Measurements from ENCODE around the gene NCBP3.

DNA sequence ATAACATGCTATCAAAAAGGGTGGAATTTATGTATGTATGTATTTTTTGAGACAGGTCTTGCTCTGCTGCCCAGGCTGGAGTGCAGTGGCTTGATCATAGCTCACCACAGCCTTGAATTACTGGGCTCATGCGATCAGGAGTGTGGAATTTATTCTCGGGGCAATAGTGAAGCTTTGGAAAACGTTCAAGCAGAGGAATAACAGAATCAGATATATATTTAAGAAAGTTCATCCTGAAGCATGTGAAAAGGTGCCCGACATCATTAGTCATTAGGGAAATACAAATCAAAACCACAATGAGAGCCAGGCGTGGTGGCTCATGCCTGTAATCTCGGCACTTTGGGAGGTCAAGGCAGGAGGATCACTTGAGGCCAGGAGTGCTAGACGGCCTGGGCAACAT, 37.3 kb downstream of the NCBP3 start:
- TF ChIP-seq, protein P1, sequence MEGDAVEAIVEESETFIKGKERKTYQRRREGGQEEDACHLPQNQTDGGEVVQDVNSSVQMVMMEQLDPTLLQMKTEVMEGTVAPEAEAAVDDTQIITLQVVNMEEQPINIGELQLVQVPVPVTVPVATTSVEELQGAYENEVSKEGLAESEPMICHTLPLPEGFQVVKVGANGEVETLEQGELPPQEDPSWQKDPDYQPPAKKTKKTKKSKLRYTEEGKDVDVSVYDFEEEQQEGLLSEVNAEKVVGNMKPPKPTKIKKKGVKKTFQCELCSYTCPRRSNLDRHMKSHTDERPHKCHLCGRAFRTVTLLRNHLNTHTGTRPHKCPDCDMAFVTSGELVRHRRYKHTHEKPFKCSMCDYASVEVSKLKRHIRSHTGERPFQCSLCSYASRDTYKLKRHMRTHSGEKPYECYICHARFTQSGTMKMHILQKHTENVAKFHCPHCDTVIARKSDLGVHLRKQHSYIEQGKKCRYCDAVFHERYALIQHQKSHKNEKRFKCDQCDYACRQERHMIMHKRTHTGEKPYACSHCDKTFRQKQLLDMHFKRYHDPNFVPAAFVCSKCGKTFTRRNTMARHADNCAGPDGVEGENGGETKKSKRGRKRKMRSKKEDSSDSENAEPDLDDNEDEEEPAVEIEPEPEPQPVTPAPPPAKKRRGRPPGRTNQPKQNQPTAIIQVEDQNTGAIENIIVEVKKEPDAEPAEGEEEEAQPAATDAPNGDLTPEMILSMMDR (IDR thresholded peaks at IDR 0.05; ENCODE audit: control extremely low read depth in 1 of 3, insufficient read depth in 1 of 3, low read depth in 1 of 3, low read length in 3 of 3) = no peak
- no peak for TF ChIP-seq SP2 (IDR thresholded peaks at IDR 0.05; ENCODE audit: low read length)
- TF ChIP-seq JUND (IDR thresholded peaks at IDR 0.05; ENCODE audit: low read length) = no peak
- no peak for TF ChIP-seq EP300 (IDR thresholded peaks at IDR 0.05; ENCODE audit: borderline replicate concordance in 1 of 2, low read depth in 2 of 2, low read length in 2 of 2)
- no peak for TF ChIP-seq SP4 (IDR thresholded peaks at IDR 0.05; ENCODE audit: low read length)
- no peak for TF ChIP-seq POLR2AphosphoS5 (IDR thresholded peaks at IDR 0.05; ENCODE audit: low read depth, low read length)
- TF ChIP-seq RAD21 (IDR thresholded peaks at IDR 0.05 in 1 of 2, conservative IDR thresholded peaks at IDR 0.05 in 1 of 2; ENCODE audit: low read depth in 2 of 2, low read length in 2 of 2) = no peak
- TF ChIP-seq SP1 (IDR thresholded peaks at IDR 0.05; ENCODE audit: low read depth, low read length) = no peak
- TF ChIP-seq ASH2L (IDR thresholded peaks at IDR 0.05; ENCODE audit: low read length) = no peak
- no peak for TF ChIP-seq MAFK (IDR thresholded peaks at IDR 0.05; ENCODE audit: low read depth, low read length)
- TF ChIP-seq RFX5 (IDR thresholded peaks at IDR 0.05; ENCODE audit: borderline replicate concordance, low read depth, low read length) = no peak
- TF ChIP-seq, protein P2, sequence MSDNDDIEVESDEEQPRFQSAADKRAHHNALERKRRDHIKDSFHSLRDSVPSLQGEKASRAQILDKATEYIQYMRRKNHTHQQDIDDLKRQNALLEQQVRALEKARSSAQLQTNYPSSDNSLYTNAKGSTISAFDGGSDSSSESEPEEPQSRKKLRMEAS (IDR thresholded peaks at IDR 0.05) = no peak
- no peak for TF ChIP-seq POLR2A (IDR thresholded peaks at IDR 0.05; ENCODE audit: control extremely low read depth in 1 of 2, low read depth in 2 of 2, low read length in 2 of 2)
